Activated CD4-positive, alpha-beta T cell treated with anti-CD3 and anti-CD28 coated beads for 36 hours (primary cell): ENCODE results near the gene NME8. TPM values are rescaled to one million over a fixed set of nuclear protein-coding genes. Genes with fewer than 3 reads are reported as not detected.
A peak's percentile ranks its signal among the peaks of the same experiment; 100 is the strongest.

Experiments used
- ATAC-seq: fragments of 200-7000 bp; cut with Tn5 transposase; one replicate; pipeline ENCODE4 v1.10.0; 2021; ENCODE audit warnings: mild to moderate bottlenecking, moderate library complexity
- CTCF ChIA-PET: fragments of 350-600 bp; sonication (Branson Sonifier 250); formaldehyde crosslinking; loops from one replicate; lab custom pipeline; 2021; ENCODE audit warnings: antibody characterized with exemption; lab: Charles Lee
- POLR2A ChIA-PET: fragments of 350-600 bp; sonication (Branson Sonifier 250); formaldehyde crosslinking; loops from one replicate; lab custom pipeline; 2021; ENCODE audit warnings: antibody characterized with exemption, inconsistent platforms; lab: Charles Lee
- DNase-seq: peaks from one replicate; pipeline ENCODE4 v3.0.0-alpha.2; 2020
- H3K27ac Mint-ChIP-seq: one replicate; pipeline ENCODE4 v1.8.0; 2021; ENCODE audit warnings: mixed read lengths
- H3K27me3 Mint-ChIP-seq: one replicate; pipeline ENCODE4 v1.8.0; 2021; ENCODE audit warnings: mixed read lengths
- H3K36me3 Mint-ChIP-seq: one replicate; pipeline ENCODE4 v1.8.0; 2021; ENCODE audit warnings: low read depth, mixed read lengths
- H3K4me1 Mint-ChIP-seq: one replicate; pipeline ENCODE4 v1.8.0; 2021; ENCODE audit warnings: mixed read lengths
- H3K4me3 Mint-ChIP-seq: one replicate; pipeline ENCODE4 v1.8.0; 2021; ENCODE audit warnings: mild to moderate bottlenecking, moderate library complexity, mixed read lengths
- H3K9me3 Mint-ChIP-seq: one replicate; pipeline ENCODE4 v1.8.0; 2021; ENCODE audit warnings: low read depth, mixed read lengths
- intact Hi-C, 2 experiments: fragments of 100-400 bp; cut with DNase I in 1 of 2; cut with micrococcal nuclease in 1 of 2; formaldehyde crosslinking; loops; one replicate each; pipeline versions ENCODE4 v1.14.2 to v1.15.1; 2022 to 2024; cut with DNase I, micrococcal nuclease
- total RNA-seq, 2 experiments: library from RNA; stranded (reverse); gene quantifications; one replicate each; pipeline ENCODE4 v1.2.3, GENCODE V29; 2021

NME8 gene
- total RNA-seq, 2 experiments from 2014 or later = not detected

DNA sequence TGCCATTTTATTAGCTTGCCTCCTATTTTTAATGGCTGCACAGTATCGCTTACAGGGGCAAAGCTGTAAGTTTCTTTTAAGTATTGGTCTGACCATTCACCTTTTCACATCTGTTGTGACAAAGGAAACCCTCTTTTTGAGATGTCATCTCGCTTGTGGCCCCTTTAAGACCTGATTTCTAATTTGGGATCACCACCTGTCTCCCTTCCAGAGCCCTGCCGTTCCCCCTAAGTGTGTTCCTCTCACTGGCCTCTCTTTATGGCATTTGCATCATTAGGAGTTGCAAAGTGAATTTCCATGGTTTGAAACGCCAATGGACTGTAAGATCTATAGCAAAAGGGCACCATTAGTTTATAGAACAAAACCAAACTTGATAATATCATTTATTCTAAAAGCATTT, 73.5 kb downstream of the NME8 start:
- ATAC-seq (no peak), DNase-seq (no peak)
- Mint-ChIP-seq H3K9me3 (peaks cover 10% of the 10 kb centered on the region), H3K27ac (no peak overlapping the region), H3K27me3 (peaks cover 40% of the 10 kb centered on the region), H3K36me3 (no peaks in the 10 kb centered on the region), H3K4me3 (peak overlapping the region; percentile 65), H3K4me1 (peaks cover 9% of the 10 kb centered on the region)
- ChIA-PET POLR2A (no interaction called here), CTCF (interaction anchor here (1.1 to 1.2 kb wide), 2 partner anchors 151 to 294 kb away, joined by 3 to 4 read pairs; no protein-coding TSS in a partner anchor)
- intact Hi-C loops = no loop called here

DNA sequence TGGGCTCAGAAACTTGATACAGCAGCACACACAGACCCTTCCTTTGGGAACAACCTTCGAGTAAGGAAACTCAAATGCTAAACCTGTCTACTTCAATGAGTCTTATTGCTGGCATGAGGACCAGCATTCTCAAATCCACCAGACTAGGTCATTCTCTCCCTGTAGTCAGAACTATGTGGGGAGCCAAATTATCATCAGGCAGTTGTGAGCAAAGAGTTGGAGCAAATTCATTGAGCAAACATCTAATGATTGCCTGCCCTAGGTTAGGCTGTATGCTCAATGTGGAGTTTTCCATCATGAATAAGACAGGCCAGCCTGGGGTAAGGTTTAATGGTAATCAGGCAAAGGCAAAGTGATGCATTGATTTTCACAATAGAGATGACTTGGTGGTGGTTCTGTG, 75.6 kb downstream of the NME8 start:
- H3K4me3 Mint-ChIP-seq = no peak overlapping the region
- peaks cover 32% of the 10 kb centered on the region for H3K27me3 Mint-ChIP-seq
- intact Hi-C loops = no loop called here
- H3K27ac Mint-ChIP-seq = no peak overlapping the region
- no peaks in the 10 kb centered on the region for H3K36me3 Mint-ChIP-seq
- ChIA-PET CTCF (no interaction called here), POLR2A (no interaction called here)
- DNase-seq (no peak), ATAC-seq (no peak)
- H3K4me1 Mint-ChIP-seq = peaks cover 7% of the 10 kb centered on the region
- peaks cover 10% of the 10 kb centered on the region for H3K9me3 Mint-ChIP-seq

DNA sequence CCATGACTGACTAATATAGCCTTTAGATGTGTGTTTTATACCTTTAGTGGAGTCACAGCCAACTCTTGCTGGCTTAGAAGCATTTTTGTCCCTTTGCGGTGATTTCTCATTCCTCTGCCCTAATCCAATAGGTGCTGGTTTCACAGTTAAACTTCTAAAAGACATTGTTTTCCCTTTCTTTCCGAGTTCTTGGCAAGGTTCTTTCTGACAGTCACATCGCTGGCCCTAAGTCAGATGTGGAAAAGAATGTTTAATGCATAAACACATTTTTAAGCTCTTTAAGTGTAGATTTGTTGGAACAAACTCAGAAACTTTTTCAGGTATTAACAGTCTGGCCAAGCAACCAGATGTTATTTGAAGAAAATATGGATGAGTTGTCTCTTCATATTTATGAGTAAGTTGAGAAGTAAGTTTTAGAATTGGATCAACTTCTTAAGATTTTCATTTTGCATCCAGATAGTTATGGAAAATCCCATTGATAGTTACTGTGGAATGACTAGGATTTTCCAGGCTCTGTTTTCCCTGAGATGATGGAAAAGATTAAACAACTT, 76.2 kb downstream of the NME8 start:
- ATAC-seq = no peak

DNA sequence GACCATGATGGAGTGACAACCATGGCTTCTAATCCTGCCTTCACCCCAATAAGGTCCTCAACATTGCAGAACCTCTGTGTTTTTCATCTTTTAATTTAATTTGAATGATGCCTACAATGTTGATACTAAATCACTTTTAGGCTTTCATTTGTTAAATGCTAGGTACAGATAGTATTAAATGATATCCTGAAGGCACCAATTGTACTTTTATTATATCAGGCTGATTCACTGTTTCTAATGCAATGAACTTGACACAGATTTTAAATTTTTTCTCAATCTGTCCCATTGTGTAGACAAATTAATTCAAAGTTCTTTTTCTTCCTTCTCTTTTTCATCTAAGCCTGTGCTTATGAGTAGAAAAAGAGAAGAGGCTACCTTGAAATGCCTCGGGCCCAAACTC, 77.2 kb downstream of the NME8 start:
- ATAC-seq = no peak
- no peaks in the 10 kb centered on the region for H3K36me3 Mint-ChIP-seq
- intact Hi-C loops = no loop called here
- ChIA-PET POLR2A (no interaction called here), CTCF (no interaction called here)
- peaks cover 10% of the 10 kb centered on the region for H3K9me3 Mint-ChIP-seq
- H3K27me3 Mint-ChIP-seq = peaks cover 18% of the 10 kb centered on the region
- H3K4me3 Mint-ChIP-seq = no peak overlapping the region
- DNase-seq = no peak
- no peak overlapping the region for H3K27ac Mint-ChIP-seq
- H3K4me1 Mint-ChIP-seq = peaks cover 2% of the 10 kb centered on the region

More for the DNA sequence above, 76.2 kb downstream of the NME8 start:
- Mint-ChIP-seq H3K9me3 (peaks cover 10% of the 10 kb centered on the region), H3K27ac (no peak overlapping the region), H3K4me3 (no peak overlapping the region), H3K27me3 (peaks cover 27% of the 10 kb centered on the region), H3K36me3 (no peaks in the 10 kb centered on the region), H3K4me1 (peaks cover 7% of the 10 kb centered on the region)
- intact Hi-C loops = no loop called here
- ChIA-PET POLR2A (no interaction called here), CTCF (no interaction called here)
- no peak for DNase-seq

DNA sequence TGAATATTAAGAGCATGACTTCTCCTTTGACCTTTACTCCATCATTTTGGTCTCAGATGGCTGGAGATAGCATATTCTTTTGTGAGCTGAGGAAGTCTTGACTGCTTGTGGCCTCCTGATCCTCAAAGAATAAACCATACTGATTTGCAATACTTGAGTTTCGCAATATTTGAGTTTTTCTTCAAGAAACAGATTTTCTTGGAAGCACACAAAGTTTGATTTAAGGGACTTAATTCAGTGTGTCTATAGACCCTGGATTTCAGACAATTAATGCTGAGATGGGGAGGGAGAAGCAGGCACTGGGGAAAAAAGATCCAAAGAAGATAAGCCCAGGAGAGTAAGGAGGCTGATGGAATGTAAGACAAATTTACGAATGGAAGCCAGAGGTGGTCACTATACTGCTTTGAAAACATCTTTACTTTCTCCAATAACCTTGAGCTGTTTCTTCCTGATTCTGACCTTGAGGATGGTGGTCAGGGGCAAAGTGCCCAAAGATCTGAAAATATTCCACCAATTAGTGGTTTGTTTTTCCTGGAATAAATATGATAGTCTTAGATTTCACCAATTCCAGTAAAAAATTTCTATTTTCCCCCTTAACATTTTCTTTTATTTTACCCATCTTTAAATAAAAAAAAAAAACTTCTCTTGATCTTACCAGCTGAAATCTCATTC, 79.5 kb downstream of the NME8 start:
- H3K27me3 Mint-ChIP-seq = peaks cover 9% of the 10 kb centered on the region
- H3K9me3 Mint-ChIP-seq = peaks cover 10% of the 10 kb centered on the region

DNA sequence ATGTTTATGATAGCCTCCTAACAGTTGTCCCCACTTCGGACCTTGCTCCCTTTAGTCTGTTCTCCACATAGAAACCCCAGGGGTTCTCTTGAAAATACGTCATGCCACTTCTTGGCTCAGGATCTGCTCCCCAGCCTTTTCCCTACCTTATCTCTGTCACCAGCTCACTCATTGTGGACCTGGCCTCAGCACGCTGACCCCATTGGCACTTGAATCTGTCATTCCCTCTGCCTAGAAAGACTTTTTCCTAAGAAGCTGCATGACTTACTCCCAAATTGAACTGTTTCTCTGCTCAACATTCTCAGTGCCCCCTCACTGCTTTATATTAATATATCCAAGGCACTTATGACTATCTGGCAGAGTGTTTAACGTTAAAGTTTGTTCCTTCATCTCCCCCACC, 80.5 kb downstream of the NME8 start:
- ChIA-PET CTCF (interaction anchor here (0.6 to 0.7 kb wide), 3 partner anchors 11 to 569 kb away, joined by 3 to 4 read pairs (median 3); no protein-coding TSS in a partner anchor), POLR2A (no interaction called here)
- no peak for DNase-seq
- Mint-ChIP-seq H3K36me3 (no peaks in the 10 kb centered on the region), H3K4me1 (no peaks in the 10 kb centered on the region), H3K27me3 (peaks cover 5% of the 10 kb centered on the region), H3K27ac (no peak overlapping the region), H3K9me3 (peaks cover 10% of the 10 kb centered on the region), H3K4me3 (no peak overlapping the region)
- intact Hi-C loops = no loop called here
- no peak for ATAC-seq

More for the DNA sequence above, 79.5 kb downstream of the NME8 start:
- Mint-ChIP-seq H3K4me1 (no peaks in the 10 kb centered on the region), H3K27ac (no peak overlapping the region), H3K4me3 (no peak overlapping the region), H3K36me3 (no peaks in the 10 kb centered on the region)
- POLR2A ChIA-PET = no interaction called here
- ATAC-seq (no peak), DNase-seq (no peak)
- intact Hi-C loops = no loop called here
- CTCF ChIA-PET = interaction anchor here (0.7 kb wide), 1 partner anchor 65 kb away, joined by 3 read pairs; no protein-coding TSS in a partner anchor

GRCh38 chr7:37930226-37930948, 82.0 kb downstream of the NME8 start:
- DNase-seq = no peak
- Mint-ChIP-seq H3K4me1 (no peaks in the 10 kb centered on the region), H3K27ac (no peak overlapping the region), H3K36me3 (no peaks in the 10 kb centered on the region), H3K4me3 (no peak overlapping the region), H3K9me3 (peaks cover 7% of the 10 kb centered on the region), H3K27me3 (peaks cover 8% of the 10 kb centered on the region)
- POLR2A ChIA-PET = no interaction called here
- ATAC-seq = no peak
- CTCF ChIA-PET = interaction anchor here (1.0 to 1.1 kb wide), 2 partner anchors 196 to 286 kb away, joined by 3 to 4 read pairs; no protein-coding TSS in a partner anchor
- intact Hi-C loops = no loop called here

DNA sequence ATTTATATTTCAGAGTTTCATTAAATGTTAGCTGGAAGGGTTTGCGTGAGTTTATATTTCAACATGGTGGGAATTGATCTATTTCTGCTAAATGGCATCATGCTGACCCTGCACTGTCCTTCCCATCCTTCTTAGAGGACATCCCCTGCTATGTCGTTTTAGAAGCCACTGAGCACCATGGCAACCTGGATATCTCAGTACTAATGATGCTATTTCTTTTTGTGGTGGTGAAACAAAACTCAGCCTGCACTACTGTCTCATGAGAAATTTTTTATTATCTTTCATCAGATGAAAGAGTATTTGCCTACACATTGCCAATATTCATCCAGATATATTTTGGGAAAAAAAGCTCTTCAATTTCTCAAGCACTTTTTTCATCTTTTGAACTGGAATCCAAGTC, 84.1 kb downstream of the NME8 start:
- H3K36me3 Mint-ChIP-seq = no peaks in the 10 kb centered on the region
- no peak for DNase-seq
- H3K27ac Mint-ChIP-seq = no peak overlapping the region
- ATAC-seq = no peak
- no peak overlapping the region for H3K4me3 Mint-ChIP-seq
- peaks cover 3% of the 10 kb centered on the region for H3K27me3 Mint-ChIP-seq
- no peaks in the 10 kb centered on the region for H3K9me3 Mint-ChIP-seq
- ChIA-PET CTCF (interaction anchor here (1.3 kb wide), 1 partner anchor 15 kb away, joined by 4 read pairs; no protein-coding TSS in a partner anchor), POLR2A (no interaction called here)
- H3K4me1 Mint-ChIP-seq = no peaks in the 10 kb centered on the region
- intact Hi-C loops = no loop called here

DNA sequence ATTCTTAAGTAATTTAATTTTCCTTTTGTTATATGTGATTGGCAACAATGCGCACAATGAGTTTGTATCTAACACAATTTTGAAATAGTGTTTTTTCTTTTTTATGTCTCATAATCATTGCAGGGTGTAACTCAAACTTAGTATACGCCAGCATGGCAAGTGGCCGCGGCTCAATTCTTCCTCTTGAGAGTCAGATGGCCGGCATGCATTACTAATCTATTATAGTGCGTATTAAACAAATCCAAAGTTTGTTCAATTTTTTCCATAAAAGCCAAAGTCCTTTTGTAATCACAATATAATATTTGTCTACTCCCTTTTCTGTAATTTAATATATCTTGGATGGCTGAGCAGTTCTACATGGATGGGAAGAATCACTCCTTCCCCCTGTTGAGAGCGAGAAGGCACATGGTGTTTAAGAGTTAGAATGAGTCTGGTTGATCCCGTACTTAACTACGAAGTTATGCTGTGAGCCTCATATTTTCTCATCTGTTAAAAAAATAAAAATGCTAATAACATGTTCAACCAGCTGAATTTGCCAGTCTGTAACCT, 84.7 kb downstream of the NME8 start:
- ChIA-PET CTCF (interaction anchor here (0.7 to 1.3 kb wide), 2 partner anchors 16 to 258 kb away, joined by 3 to 4 read pairs; no protein-coding TSS in a partner anchor), POLR2A (no interaction called here)
- peaks cover 3% of the 10 kb centered on the region for H3K27me3 Mint-ChIP-seq
- ATAC-seq = no peak
- no peaks in the 10 kb centered on the region for H3K4me1 Mint-ChIP-seq
- H3K9me3 Mint-ChIP-seq = no peaks in the 10 kb centered on the region
- no peak overlapping the region for H3K27ac Mint-ChIP-seq
- H3K4me3 Mint-ChIP-seq = no peak overlapping the region
- intact Hi-C loops = no loop called here
- no peaks in the 10 kb centered on the region for H3K36me3 Mint-ChIP-seq
- DNase-seq = no peak

- Mint-ChIP-seq H3K36me3 (no peaks in the 10 kb centered on the region), H3K4me1 (no peaks in the 10 kb centered on the region), H3K9me3 (peaks cover 4% of the 10 kb centered on the region), H3K4me3 (no peak overlapping the region), H3K27ac (no peak overlapping the region), H3K27me3 (no peaks in the 10 kb centered on the region)
- intact Hi-C loops = no loop called here
- CTCF ChIA-PET = interaction anchor here (1.6 kb wide), 1 partner anchor 272 kb away, joined by 4 read pairs; no protein-coding TSS in a partner anchor
- DNase-seq (no peak), ATAC-seq (no peak)
- POLR2A ChIA-PET = no interaction called here
Observed at GRCh38 chr7:37942934-37943610, 94.7 kb downstream of the NME8 start.
